Glutamatergic neuron (in vitro differentiated cells): ENCODE data around the gene CCDC141. TPM values are rescaled to one million over a fixed set of nuclear protein-coding genes. Genes with fewer than 3 reads are reported as not detected.

ENCODE experiments used
- DNase-seq: peaks from one replicate; pipeline ENCODE4 v3.0.0; 2022
- H3K27ac Mint-ChIP-seq: one replicate; pipeline ENCODE4 v1.8.0; 2020; ENCODE audit warnings: mild to moderate bottlenecking, mixed read lengths, inconsistent platforms; ENCODE audit not compliant: unreplicated experiment
- H3K27me3 Mint-ChIP-seq: one replicate; pipeline ENCODE4 v1.8.0; 2020; ENCODE audit warnings: mild to moderate bottlenecking, moderate library complexity, mixed read lengths, inconsistent platforms; ENCODE audit not compliant: unreplicated experiment
- H3K36me3 Mint-ChIP-seq: one replicate; pipeline ENCODE4 v1.8.0; 2020; ENCODE audit warnings: mild to moderate bottlenecking, mixed read lengths, inconsistent platforms; ENCODE audit not compliant: unreplicated experiment
- H3K4me1 Mint-ChIP-seq: one replicate; pipeline ENCODE4 v1.8.0; 2020; ENCODE audit warnings: mild to moderate bottlenecking, low read depth, mixed read lengths, inconsistent platforms; ENCODE audit not compliant: unreplicated experiment
- H3K4me3 Mint-ChIP-seq: one replicate; pipeline ENCODE4 v1.8.0; 2020; ENCODE audit warnings: mild to moderate bottlenecking, mixed read lengths, inconsistent platforms; ENCODE audit not compliant: unreplicated experiment
- H3K9me3 Mint-ChIP-seq: one replicate; pipeline ENCODE4 v1.8.0; 2020; ENCODE audit warnings: mild to moderate bottlenecking, moderate library complexity, mixed read lengths, inconsistent platforms; ENCODE audit not compliant: unreplicated experiment
- CTCF ChIP-seq: fragments of 200-600 bp; sonication (generic); IDR thresholded peaks from one replicate; pipeline ENCODE4 v1.5.0; 2021; ENCODE audit not compliant: partially characterized antibody, unreplicated experiment
- total RNA-seq: library from RNA; stranded (reverse); fragmentation: NEBNext Ultra II Directional; extraction: Animal tissue kit (Norgen Biotek cat#: 25700); gene quantifications from one replicate; pipeline ENCODE4 v1.2.1, GENCODE V29; 2021; ENCODE audit not compliant: unreplicated experiment

The CCDC141 gene
- total RNA-seq, 1 donor from 2014 or later = 0.51 TPM

DNA sequence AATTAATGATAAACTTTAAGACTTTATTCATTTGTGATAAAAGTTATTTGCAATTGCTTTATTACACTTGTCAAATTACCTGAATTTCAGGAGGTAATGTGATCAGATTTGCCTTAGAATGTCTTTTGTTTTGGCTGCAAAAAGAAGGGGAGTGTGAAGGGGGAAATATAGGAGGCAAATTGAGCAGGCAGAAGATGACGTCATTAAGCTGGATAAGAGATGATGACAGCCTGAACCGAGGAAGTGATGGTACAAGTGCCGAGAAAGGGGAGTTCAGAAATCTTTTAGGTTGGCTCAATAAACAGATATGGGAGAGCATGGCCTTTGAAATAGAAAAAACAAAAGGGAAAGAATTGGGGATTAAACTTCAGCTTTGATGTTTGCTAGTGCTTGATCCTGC lies 169.7 kb downstream of the CCDC141 start:
- Mint-ChIP-seq H3K27me3 (peaks cover 3% of the 10 kb centered on the region), H3K4me3 (no peak overlapping the region), H3K27ac (no peak overlapping the region), H3K9me3 (no peaks in the 10 kb centered on the region), H3K4me1 (no peaks in the 10 kb centered on the region), H3K36me3 (no peaks in the 10 kb centered on the region)
- no peak for TF ChIP-seq CTCF
- DNase-seq = no peak

GRCh38 chr2:178877874-178878273 lies 172.1 kb downstream of the CCDC141 start:
- H3K9me3 Mint-ChIP-seq = no peaks in the 10 kb centered on the region
- no peaks in the 10 kb centered on the region for H3K4me1 Mint-ChIP-seq
- no peaks in the 10 kb centered on the region for H3K36me3 Mint-ChIP-seq
- no peak overlapping the region for H3K27ac Mint-ChIP-seq
- no peak overlapping the region for H3K4me3 Mint-ChIP-seq
- no peak for DNase-seq
- peaks cover 3% of the 10 kb centered on the region for H3K27me3 Mint-ChIP-seq
- no peak for TF ChIP-seq CTCF

DNA sequence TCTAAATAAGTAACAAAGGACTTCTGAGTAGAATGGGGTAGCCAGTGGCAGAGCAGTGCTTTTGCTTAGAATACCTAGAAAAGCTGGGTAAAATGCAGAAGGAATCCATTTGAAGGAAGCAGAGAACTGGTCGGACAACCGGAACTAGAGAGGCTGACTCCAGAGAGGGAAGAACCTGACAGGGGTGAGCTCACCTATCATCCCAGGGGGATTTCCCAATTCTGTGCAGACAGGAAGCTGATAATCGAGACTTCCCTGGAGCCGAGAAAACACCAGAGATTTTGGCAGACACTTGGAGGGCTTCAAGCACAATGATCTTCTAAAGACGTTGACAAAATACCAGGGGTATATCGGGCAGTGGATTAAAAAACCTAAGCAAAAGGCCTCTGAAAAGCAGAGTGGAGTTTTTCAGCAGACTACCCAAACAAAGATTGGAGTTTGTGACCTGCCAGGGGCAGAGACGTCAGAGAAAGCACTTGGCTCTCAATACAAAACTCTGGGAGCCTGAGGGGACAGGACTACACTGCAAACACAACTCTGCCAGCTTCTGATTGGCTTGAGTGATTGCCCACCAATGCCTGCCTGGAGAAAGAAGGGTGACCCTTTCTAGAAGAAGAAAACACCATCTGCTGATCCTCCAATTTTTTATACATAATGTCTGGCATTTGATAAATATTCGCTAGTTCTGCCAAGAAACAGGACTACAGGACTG lies 175.3 kb downstream of the CCDC141 start:
- Mint-ChIP-seq H3K9me3 (no peaks in the 10 kb centered on the region), H3K27me3 (no peaks in the 10 kb centered on the region), H3K27ac (no peak overlapping the region), H3K4me1 (no peaks in the 10 kb centered on the region), H3K36me3 (no peaks in the 10 kb centered on the region), H3K4me3 (no peak overlapping the region)
- no peak for TF ChIP-seq CTCF
- no peak for DNase-seq

DNA sequence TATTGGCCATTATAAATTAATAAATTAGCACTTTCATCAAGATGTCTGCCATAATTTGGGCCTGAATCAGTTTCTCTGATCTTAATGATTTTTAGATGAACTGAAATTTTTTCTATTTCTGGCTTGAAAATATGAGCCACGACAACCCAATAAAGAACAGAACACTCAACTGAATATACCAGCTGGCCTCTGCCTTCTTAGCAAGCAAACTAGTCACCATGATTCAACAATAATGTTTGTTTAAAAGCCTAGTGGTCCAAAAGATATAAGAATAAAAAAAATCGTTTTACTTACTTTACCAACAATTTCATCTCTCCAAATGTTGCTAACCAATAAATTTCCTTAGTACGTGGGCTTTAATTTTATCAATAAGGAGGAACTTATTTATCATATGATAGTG lies 176.0 kb downstream of the CCDC141 start:
- Mint-ChIP-seq H3K36me3 (no peaks in the 10 kb centered on the region), H3K27ac (no peak overlapping the region), H3K27me3 (no peaks in the 10 kb centered on the region), H3K4me1 (no peaks in the 10 kb centered on the region), H3K4me3 (no peak overlapping the region), H3K9me3 (no peaks in the 10 kb centered on the region)
- DNase-seq = no peak
- TF ChIP-seq CTCF = no peak

GRCh38 chr2:178871536-178871935 lies 178.4 kb downstream of the CCDC141 start:
- Mint-ChIP-seq H3K27me3 (no peaks in the 10 kb centered on the region), H3K9me3 (no peaks in the 10 kb centered on the region), H3K36me3 (no peaks in the 10 kb centered on the region), H3K4me3 (no peak overlapping the region), H3K27ac (no peak overlapping the region), H3K4me1 (no peaks in the 10 kb centered on the region)
- DNase-seq = no peak
- no peak for TF ChIP-seq CTCF
